Activated naive CD4-positive, alpha-beta T cell treated with anti-CD3 and anti-CD28 coated beads for 36 hours (primary cell): ENCODE measurements around the gene IL18BP. TPM values are rescaled to one million over a fixed set of nuclear protein-coding genes. Genes with fewer than 3 reads are reported as not detected.

Source experiments
- CTCF ChIA-PET: fragments of 350-600 bp; sonication (Branson Sonifier 250); formaldehyde crosslinking; loops from one replicate; lab custom pipeline; 2021; ENCODE audit warnings: antibody characterized with exemption; lab: Charles Lee
- DNase-seq: peaks from one replicate; pipeline ENCODE4 v3.0.0-alpha.2; 2020
- H3K27ac Mint-ChIP-seq: one replicate; pipeline ENCODE4 v1.8.0; 2021; ENCODE audit warnings: mild to moderate bottlenecking, mixed read lengths
- H3K27me3 Mint-ChIP-seq: one replicate; pipeline ENCODE4 v1.8.0; 2021; ENCODE audit warnings: low read depth, mixed read lengths
- H3K36me3 Mint-ChIP-seq: one replicate; pipeline ENCODE4 v1.8.0; 2021; ENCODE audit warnings: low read depth, mixed read lengths
- H3K4me1 Mint-ChIP-seq: one replicate; pipeline ENCODE4 v1.8.0; 2021; ENCODE audit warnings: low read depth, mixed read lengths
- H3K4me3 Mint-ChIP-seq: one replicate; pipeline ENCODE4 v1.8.0; 2021; ENCODE audit warnings: mild to moderate bottlenecking, moderate library complexity, mixed read lengths
- H3K9me3 Mint-ChIP-seq: one replicate; pipeline ENCODE4 v1.8.0; 2021; ENCODE audit warnings: mixed read lengths
- intact Hi-C: fragments of 100-400 bp; cut with micrococcal nuclease; formaldehyde crosslinking; loops from one replicate; pipeline ENCODE4 v1.15.1; 2023
- total RNA-seq, 2 experiments: library from RNA; stranded (reverse); gene quantifications; one replicate each; pipeline ENCODE4 v1.2.3, GENCODE V29; 2021

Gene IL18BP
- 1 to 10 TPM; 4.1 to 5.4 TPM for total RNA-seq

DNA sequence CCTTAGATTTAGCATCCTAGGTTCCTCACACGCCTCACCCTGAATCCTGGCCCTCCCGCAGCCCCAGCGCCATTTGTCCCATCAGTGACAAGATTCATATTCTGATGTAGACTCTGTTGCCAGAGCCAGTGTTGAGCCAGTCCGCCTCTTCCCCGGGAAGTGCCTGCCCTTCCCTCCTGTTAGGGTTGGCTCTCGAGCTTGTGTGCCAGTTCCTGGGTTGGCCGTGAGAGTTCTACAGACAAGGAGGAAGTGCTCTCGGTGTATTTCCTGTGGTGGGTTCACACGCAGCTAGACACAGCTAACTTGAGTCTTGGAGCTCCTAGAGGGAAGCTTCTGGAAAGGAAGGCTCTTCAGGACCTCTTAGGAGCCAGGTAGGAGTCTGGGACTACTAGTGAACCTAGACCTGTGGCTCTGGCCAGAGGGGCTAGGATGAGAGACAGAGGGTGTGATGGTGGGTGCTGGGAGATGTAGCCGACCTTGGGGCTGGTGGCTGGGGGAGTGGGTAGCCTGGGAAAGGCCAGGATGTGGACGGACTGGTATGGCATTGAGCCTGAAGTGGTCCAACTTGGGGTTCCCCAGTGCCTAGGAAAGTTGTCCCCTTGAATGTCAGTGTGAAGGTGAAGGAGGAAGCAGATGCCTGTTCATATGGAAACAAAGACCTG, at the start of gene IL18BP:
TSS of gene IL18BP (plus strand) at position 261 of the 662 bp plus-strand sequence. CDS start 1,076 bp downstream, outside the sequence.
- no peaks in the 10 kb centered on the region for H3K9me3 Mint-ChIP-seq
- intact Hi-C loops, result no loop called here
- no peaks in the 10 kb centered on the region for H3K27me3 Mint-ChIP-seq
- peaks cover 23% of the 10 kb centered on the region for H3K4me1 Mint-ChIP-seq
- H3K36me3 Mint-ChIP-seq, result peaks cover 12% of the 10 kb centered on the region
- H3K27ac Mint-ChIP-seq, result peak within 1 kb of the TSS; percentile 74
- H3K4me3 Mint-ChIP-seq, result peak within 1 kb of the TSS; percentile 42
- peak; percentile 53 for DNase-seq
- CTCF ChIA-PET, result interaction anchor here (1.8 to 2.5 kb wide), 4 partner anchors 14 to 92 kb away, joined by 4 to 9 read pairs (median 6); no protein-coding TSS in a partner anchor

DNA sequence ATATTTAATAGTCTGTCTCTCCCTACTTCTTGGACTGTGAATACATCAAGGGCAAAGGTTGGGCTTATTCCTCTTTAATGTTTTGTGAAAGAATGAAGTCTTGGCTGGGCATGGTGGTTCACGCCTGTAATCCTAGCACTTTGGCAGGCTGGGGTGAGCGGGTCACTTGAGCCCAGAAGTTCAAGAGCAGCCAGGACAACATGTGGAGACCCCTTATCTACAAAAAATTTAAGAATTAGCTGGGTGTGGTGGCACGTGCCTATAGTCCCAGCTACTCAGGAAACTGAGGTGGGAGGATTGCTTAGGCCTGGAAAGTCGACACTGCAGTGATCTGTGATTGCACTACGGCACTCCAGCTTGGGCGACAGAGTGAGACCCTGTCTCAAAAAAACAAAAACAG, 49.7 kb upstream of the IL18BP start:
- no peak for DNase-seq
- intact Hi-C loops, result no loop called here
- H3K27ac Mint-ChIP-seq, result no peak overlapping the region
- CTCF ChIA-PET, result no interaction called here
- peaks cover 3% of the 10 kb centered on the region for H3K36me3 Mint-ChIP-seq
- H3K4me3 Mint-ChIP-seq, result no peak overlapping the region
- no peaks in the 10 kb centered on the region for H3K9me3 Mint-ChIP-seq
- H3K4me1 Mint-ChIP-seq, result peaks cover 18% of the 10 kb centered on the region
- H3K27me3 Mint-ChIP-seq, result no peaks in the 10 kb centered on the region

DNA sequence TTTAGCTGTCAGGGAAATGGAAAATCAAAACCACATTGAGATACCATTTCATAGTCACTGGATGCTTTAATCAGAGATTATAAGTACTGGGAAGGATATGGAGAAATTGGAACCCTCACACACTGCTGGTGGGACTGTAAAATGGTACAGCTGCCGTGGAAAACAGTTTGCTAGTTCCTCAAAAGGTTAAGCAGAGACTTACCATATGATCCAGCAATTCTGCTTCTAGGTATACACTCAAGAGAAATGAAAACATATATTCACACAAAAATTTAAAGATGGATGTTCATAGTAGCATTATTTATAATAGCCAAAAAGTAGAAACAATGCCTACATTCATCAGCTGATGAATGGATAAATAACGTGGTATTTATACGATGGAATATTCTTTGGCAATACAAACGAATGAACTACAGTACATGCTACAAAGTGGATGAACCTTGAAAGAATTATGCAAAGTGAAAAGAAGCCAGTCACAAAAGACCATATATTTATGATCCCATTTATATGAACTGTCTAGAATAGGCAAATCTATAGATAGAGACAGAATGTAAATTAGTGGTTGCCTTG, 46.9 kb upstream of the IL18BP start:
- no peaks in the 10 kb centered on the region for H3K27me3 Mint-ChIP-seq
- CTCF ChIA-PET, result interaction anchor here (0.6 kb wide), 2 partner anchors 10 to 26 kb away, joined by 3 read pairs; no protein-coding TSS in a partner anchor
- intact Hi-C loops, result no loop called here

DNA sequence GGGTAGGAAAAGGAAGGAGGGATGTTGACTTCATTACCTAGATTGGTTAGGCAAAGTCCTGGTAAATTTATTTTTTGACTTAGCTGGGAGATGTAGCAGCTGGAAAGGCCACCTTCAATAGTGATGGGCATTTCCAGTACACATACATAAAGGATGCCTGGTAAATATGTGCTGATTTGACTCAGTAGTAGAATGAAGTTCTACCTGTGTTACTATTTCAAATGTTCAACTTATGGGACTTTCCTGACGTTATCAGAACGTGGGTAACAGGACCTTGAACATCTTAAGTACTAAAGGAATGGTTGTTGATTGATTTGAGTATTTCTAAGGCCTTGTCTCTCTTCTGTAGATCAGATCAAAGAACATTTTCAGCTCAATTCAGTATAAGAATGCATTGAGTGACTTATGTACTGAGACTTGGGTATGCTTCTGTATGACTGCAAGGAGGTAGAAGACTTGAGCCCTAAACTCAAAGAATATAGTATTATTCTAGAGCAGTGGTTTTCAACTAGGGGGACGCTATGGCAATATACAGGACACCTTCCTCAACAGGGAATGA, 42.7 kb upstream of the IL18BP start:
- no peak overlapping the region for H3K27ac Mint-ChIP-seq
- H3K9me3 Mint-ChIP-seq, result no peaks in the 10 kb centered on the region

More for the DNA sequence above, 46.9 kb upstream of the IL18BP start:
- peaks cover 3% of the 10 kb centered on the region for H3K36me3 Mint-ChIP-seq
- H3K9me3 Mint-ChIP-seq, result no peaks in the 10 kb centered on the region
- H3K4me3 Mint-ChIP-seq, result no peak overlapping the region
- H3K4me1 Mint-ChIP-seq, result peaks cover 22% of the 10 kb centered on the region
- no peak for DNase-seq
- no peak overlapping the region for H3K27ac Mint-ChIP-seq

GRCh38 chr11:71962428-71963038, 36.2 kb upstream of the IL18BP start:
- Mint-ChIP-seq H3K27me3 (no peaks in the 10 kb centered on the region), H3K4me3 (no peak overlapping the region), H3K36me3 (peaks cover 23% of the 10 kb centered on the region), H3K27ac (peak overlapping the region; percentile 66), H3K9me3 (no peaks in the 10 kb centered on the region), H3K4me1 (peaks cover 18% of the 10 kb centered on the region)
- intact Hi-C loops, result loop anchor here (2.0 kb wide), 1 partner anchor 34 kb away; the partner anchor contains the start of genes RNF121 and XNDC1N
- CTCF ChIA-PET, result interaction anchor here (0.6 kb wide), 1 partner anchor 1562 kb away, joined by 3 read pairs; no protein-coding TSS in a partner anchor
- no peak for DNase-seq

More for the DNA sequence above, 42.7 kb upstream of the IL18BP start:
- H3K36me3 Mint-ChIP-seq, result peaks cover 11% of the 10 kb centered on the region
- peaks cover 22% of the 10 kb centered on the region for H3K4me1 Mint-ChIP-seq
- H3K4me3 Mint-ChIP-seq, result no peak overlapping the region
- H3K27me3 Mint-ChIP-seq, result no peaks in the 10 kb centered on the region
- intact Hi-C loops, result no loop called here
- CTCF ChIA-PET, result interaction anchor here (1.2 kb wide), 1 partner anchor 92 kb away, joined by 3 read pairs; no protein-coding TSS in a partner anchor
- DNase-seq, result no peak

- H3K27me3 Mint-ChIP-seq, result no peaks in the 10 kb centered on the region
- peaks cover 17% of the 10 kb centered on the region for H3K4me1 Mint-ChIP-seq
- peaks cover 26% of the 10 kb centered on the region for H3K36me3 Mint-ChIP-seq
- H3K27ac Mint-ChIP-seq, result no peak overlapping the region
- CTCF ChIA-PET, result no interaction called here
- H3K4me3 Mint-ChIP-seq, result no peak overlapping the region
- DNase-seq, result no peak
- intact Hi-C loops, result loop anchor here (2.0 kb wide), 1 partner anchor 35 kb away; the partner anchor contains the start of genes RNF121 and XNDC1N
- H3K9me3 Mint-ChIP-seq, result no peaks in the 10 kb centered on the region
These were observed 35.2 kb upstream of the IL18BP start for GRCh38 chr11:71963468-71963867.

DNA sequence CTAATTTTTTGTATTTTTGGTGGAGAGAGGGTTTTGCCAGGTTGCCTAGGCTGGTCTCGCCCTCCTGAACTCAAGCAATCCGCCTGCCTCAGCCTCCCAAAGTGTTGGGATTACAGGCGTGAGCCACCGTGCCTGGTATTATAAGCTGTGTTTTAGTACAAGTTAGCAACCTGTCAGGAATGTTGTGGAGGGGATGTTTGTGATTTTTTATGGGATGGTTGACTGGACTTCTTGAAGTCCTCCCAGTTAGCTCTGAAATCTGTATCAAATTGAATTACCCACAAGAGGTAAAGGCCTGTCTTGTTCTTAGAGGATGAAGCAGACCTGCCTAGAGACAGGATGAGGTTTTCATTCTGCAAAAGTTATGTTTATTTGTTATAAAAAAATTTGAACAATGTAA, 34.1 kb upstream of the IL18BP start:
- Mint-ChIP-seq H3K9me3 (no peaks in the 10 kb centered on the region), H3K4me1 (peaks cover 17% of the 10 kb centered on the region), H3K27ac (no peak overlapping the region), H3K36me3 (peaks cover 26% of the 10 kb centered on the region), H3K27me3 (no peaks in the 10 kb centered on the region), H3K4me3 (no peak overlapping the region)
- DNase-seq, result no peak
- CTCF ChIA-PET, result no interaction called here
- intact Hi-C loops, result no loop called here

GRCh38 chr11:71971680-71972079, 27.0 kb upstream of the IL18BP start:
- H3K9me3 Mint-ChIP-seq, result no peaks in the 10 kb centered on the region
- CTCF ChIA-PET, result interaction anchor here (0.8 kb wide), 1 partner anchor 172 kb away, joined by 3 read pairs; no protein-coding TSS in a partner anchor
- H3K27me3 Mint-ChIP-seq, result no peaks in the 10 kb centered on the region
- H3K36me3 Mint-ChIP-seq, result peaks cover 6% of the 10 kb centered on the region
- DNase-seq, result no peak
- H3K4me1 Mint-ChIP-seq, result peaks cover 4% of the 10 kb centered on the region
- no peak overlapping the region for H3K27ac Mint-ChIP-seq
- intact Hi-C loops, result no loop called here
- H3K4me3 Mint-ChIP-seq, result no peak overlapping the region

DNA sequence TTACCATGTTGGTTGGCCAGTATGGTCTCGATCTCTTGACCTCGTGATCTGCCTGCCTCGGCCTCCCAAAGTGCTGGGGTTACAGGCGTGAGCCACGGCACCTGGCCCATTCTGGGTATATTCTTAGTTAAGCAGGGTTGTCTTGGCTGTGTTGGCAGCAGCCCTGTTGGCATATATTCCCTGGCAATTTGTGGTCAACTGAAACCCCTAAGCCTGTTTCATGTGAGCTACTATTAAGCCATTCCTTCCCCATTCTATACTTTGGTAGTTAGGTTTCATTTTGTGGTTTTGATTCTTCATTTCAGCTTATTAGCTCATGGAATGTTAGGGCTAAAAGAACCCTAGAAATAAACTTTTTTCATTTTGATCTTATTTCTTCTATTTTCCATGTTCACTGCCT, 22.2 kb upstream of the IL18BP start:
- no peaks in the 10 kb centered on the region for H3K27me3 Mint-ChIP-seq
- no peak overlapping the region for H3K4me3 Mint-ChIP-seq
- peaks cover 4% of the 10 kb centered on the region for H3K36me3 Mint-ChIP-seq

GRCh38 chr11:71977090-71977489, 21.6 kb upstream of the IL18BP start:
- H3K27me3 Mint-ChIP-seq, result no peaks in the 10 kb centered on the region
- CTCF ChIA-PET, result interaction anchor here (0.6 to 3.8 kb wide), 23 partner anchors 9 to 454 kb away, joined by 3 to 29 read pairs (median 7); partner anchors contain the start of genes IL18BP and XNDC1N
- DNase-seq, result no peak
- no peaks in the 10 kb centered on the region for H3K4me1 Mint-ChIP-seq
- no peaks in the 10 kb centered on the region for H3K9me3 Mint-ChIP-seq
- intact Hi-C loops, result loop anchor here (1.0 to 5.0 kb wide), 4 partner anchors 115 to 455 kb away; partner anchors contain the start of gene CLPB
- no peak overlapping the region for H3K27ac Mint-ChIP-seq
- peaks cover 4% of the 10 kb centered on the region for H3K36me3 Mint-ChIP-seq
- H3K4me3 Mint-ChIP-seq, result no peak overlapping the region

More for the DNA sequence above, 22.2 kb upstream of the IL18BP start:
- no peak for DNase-seq
- no peak overlapping the region for H3K27ac Mint-ChIP-seq
- intact Hi-C loops, result loop anchor here (2.0 to 5.0 kb wide), 3 partner anchors 168 to 456 kb away; partner anchors contain the start of gene CLPB
- no peaks in the 10 kb centered on the region for H3K9me3 Mint-ChIP-seq
- CTCF ChIA-PET, result interaction anchor here (1.1 to 3.8 kb wide), 15 partner anchors 8 to 454 kb away, joined by 3 to 29 read pairs (median 8); partner anchors contain the start of gene XNDC1N
- H3K4me1 Mint-ChIP-seq, result no peaks in the 10 kb centered on the region

DNA sequence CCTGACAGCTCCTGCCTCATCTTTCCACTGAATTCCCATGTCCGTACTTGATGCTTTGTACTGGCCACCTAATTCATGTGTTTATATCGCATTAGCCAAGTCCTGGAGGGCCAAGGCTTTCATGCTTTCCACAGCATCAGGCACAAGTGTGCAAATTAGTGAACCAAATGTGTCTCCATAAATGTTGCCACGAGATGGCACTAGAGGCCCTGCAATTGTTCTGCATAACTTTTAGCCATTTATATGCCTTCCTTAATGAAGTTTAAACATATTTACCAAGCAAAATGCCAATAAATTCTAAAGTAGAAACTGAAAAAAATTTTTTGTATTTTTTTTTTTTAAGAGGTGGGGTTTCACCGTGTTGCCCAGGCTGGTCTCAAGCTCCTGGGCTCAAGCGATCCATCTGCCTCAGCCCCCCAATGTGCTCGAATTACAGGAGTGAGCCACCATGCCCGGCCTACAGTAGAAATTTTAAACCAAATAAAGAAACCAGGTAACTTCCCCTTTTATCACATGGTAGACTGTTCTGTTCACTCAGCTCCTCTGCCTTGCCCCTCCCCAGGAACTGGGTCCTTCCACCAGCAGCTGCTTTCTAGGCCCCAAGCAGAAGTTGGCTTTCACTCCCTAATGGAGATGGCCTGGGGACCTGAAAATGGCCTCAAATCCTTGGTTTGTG, 20.8 kb upstream of the IL18BP start:
- H3K4me1 Mint-ChIP-seq, result no peaks in the 10 kb centered on the region
- no peak overlapping the region for H3K4me3 Mint-ChIP-seq
- CTCF ChIA-PET, result interaction anchor here (0.5 to 3.8 kb wide), 28 partner anchors 9 to 453 kb away, joined by 3 to 29 read pairs (median 6); partner anchors contain the start of genes IL18BP and XNDC1N
- peaks cover 7% of the 10 kb centered on the region for H3K36me3 Mint-ChIP-seq
- no peaks in the 10 kb centered on the region for H3K9me3 Mint-ChIP-seq
- no peak overlapping the region for H3K27ac Mint-ChIP-seq
- DNase-seq, result peak; percentile 72
- no peaks in the 10 kb centered on the region for H3K27me3 Mint-ChIP-seq
- intact Hi-C loops, result loop anchor here (1.0 to 5.0 kb wide), 4 partner anchors 114 to 454 kb away; partner anchors contain the start of gene CLPB
